HG03571 (cell line): Measurements from ENCODE around the gene PI4KA.
"Not testable (repeated sequence)": the region's sequence is repeated elsewhere in the genome, so short reads cannot be mapped to it uniquely, and the experiment has no call there.

Experiments
- ATAC-seq: cut with Tn5 transposase; IDR thresholded peaks from one replicate; pipeline ENCODE4 v1.9.1; 2021; ENCODE audit not compliant: unreplicated experiment

Gene PI4KA

DNA sequence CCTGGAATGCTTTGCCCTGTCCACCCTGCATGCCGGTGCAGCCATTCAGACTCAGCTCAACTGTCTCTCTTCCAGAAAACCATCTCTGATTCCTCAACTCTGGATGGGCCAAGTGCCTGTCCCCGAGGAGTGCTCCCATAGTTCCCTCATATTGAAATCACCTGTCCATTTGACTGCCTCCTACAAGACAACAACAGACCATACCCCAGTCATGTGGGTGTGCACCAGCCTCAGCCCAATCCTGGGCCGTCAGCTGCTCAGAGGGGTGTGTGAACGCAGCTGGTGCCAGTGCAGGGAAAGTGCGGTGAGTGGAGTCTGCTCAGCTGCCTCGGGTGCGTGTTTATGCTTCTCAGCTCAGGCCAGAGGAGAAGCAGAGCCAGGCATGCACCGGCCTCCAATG lies 126.2 kb downstream of the PI4KA start:
- not testable (repeated sequence) for ATAC-seq

DNA sequence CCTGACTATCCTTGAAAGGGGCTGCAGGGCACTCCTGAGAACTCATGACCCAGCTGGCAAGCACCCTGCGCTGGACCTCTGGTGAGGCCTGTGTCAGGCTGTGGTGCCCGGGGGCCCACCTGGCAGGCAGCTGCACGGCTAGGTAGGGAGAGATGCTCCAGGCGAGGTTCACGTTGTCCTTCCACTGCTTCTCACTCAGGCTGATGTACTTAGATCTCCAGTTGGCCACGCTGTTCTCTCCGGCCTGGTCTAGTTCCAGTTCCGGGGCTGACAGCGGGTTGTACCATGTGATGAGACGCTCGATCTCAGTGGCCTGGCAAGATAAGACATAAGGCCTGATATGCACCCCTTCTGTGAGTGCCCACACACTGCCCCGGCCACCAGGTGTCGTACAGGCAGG lies 129.4 kb downstream of the PI4KA start:
- ATAC-seq = no peak

DNA sequence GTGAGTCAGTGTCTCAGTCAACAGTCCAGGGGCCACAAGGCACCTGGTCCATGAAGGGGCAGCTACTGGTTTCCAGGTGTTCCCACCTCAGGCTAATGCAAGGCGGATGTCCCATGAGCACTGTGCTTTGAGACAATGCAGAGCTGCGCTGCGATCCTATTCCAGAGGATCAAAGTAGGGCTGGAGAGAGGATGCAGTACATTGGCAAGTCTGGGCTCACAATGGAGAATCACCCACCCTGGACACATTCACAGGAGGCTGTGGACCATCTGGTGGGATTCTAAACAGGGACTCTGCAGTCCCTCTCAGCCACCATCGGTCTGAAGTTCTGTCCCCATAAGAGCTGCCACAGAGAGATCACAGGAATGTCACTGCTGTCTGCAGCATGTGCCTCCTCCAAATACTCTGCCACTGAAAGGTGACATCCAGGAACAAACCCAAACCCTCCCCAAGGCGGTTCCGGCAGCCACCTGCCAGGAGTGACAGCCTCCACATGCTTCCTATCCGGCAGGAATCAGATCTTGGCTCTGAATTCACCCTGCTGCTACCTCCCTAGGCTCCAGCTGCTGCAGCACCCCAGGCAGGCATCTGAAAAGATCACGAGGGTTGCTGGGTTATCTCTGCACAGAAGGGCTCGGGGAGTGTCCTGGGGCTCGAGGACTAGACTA lies 130.0 kb downstream of the PI4KA start:
- ATAC-seq = no peak

DNA sequence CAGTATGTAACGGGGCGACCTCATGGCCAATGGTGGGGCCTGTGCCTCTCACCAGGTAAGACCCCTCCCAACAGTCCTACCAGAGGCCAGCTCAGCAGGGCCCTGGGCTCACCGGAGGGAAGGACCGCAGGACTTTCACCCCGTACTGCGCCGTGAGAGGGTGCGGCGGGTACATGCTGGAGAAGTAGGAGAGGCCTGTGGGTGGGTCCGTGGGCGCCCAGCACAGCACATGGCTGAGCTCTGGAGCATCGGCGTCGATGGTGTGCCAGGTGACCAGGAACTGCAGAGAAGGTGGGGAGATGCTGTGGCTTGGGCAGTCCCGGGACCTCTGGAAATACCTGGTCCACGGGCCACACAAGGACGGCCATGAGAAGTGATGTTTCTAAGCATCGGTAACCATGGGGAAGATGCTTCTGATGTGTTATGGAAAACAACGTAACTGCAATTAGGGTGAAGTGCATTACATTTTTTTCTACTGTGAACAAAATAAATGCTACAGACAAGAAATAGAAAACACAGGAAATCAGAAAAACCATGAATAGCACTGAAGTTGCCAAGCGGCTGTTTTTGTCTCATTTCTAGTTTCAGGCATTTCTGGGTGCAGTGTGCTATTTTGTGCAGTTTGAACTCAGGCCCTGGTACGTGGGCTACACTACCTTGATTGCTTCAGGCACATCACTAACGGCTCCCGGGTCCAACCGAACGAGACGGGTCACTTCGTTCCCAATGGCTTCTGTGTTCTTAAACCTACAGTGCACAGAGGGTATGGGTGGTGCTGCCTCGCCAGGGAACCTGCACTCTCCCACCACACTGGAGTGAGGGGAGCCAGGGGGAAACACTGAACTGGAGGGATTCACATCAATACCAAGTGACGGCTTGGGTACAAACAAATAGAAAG lies 131.2 kb downstream of the PI4KA start:
- ATAC-seq = no peak

DNA sequence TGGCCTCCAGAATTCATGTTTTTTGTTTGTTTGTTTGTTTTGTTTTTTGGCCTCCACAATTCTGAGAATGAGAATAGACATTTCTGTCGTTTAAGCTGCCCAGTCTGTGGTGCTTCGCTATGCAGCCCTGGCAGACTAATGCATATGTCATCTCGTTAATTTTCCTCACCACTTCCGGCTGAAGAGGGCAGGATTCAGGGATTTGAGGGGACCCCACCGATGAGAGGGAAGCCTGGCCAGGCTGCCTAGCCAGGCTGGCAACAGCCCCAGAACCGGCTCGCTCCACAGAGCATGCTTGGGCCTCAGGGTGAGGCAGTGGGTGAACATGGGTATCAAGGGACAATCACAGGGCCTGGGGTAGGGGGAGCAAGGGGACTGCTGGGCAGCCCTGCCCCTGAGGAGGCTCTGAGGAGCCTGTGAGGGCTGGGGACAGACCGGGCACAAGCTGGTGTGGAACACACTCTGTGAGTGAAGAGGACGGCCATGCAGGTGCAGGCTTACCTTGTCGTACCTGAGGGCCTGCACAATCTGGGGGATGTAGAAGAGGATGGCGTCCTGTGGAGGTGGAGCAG lies 132.5 kb downstream of the PI4KA start:
- no peak for ATAC-seq

DNA sequence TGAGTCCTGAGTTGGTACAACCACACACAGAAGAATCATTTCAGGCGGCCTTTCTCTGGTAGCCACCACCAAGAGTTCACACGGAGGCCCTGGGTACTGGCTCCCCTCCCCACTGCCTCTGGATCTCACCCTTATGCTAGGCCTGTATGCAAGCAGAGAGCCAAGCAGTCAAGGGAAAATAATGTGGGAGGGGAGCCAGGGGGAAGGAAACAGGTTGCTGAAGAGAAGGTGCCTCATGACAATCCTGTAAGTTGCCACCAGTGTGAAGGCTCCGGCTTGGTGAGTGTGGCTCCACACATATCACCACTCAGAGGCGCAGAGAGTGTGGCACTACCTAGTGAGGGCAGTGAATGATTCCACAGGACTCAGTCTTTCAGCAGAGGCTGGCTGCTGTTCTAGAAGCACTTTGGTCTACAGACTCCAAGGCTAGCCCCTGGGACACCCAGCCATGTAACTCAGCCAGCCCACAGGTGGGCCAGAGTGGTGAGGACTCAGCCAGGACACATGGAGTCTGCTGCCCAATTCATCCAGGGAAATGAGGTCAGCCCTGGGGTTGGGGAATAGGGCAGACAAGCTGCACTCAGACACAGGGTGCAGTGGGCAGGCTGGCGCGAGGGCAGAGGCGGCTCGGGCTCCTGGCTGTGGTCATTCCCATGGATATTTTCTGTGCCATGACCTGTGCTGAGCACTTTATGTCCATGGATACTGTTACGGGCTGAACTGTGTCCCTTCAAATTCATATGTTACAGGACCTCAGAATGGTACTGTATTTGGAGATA lies 133.7 kb downstream of the PI4KA start:
- ATAC-seq = no peak

DNA sequence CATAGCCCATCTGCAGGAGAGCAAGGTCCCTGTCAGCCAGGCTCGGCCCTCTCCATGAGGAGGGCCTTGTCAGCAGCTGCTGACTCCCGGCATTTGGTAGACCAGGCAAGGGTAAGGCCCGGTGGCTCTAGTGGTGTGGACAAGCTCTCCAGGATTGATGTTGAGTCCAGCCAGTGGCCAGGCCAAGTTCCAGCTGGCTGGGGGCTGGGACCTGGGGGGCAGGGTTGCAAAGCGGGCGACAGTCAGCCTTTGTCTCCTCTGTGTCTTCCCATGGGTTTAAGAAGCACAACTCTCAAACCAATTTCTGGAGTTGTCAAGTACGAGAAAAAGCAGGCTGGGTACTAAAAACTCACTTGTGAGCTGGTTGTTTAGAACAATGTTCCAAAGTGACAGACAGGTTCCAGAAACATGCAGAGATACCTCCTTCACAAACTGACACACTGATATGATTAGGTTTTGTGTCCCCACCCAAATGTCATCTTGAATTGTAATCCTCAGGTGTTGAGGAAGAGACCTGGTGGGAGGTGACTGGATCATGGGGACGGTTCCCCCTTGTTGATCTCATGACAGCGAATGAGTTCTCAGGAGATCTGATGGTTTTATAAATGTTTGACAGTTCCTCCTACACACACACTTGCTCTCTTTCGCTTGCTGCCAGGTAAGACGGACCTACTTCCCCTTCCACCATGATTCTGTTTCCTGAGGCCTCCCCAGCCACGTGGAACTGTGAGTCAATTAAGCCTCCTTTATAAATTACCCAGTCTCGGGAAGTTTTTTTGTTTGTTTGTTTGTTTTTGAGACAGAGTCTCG lies 137.0 kb downstream of the PI4KA start:
- no peak for ATAC-seq

DNA sequence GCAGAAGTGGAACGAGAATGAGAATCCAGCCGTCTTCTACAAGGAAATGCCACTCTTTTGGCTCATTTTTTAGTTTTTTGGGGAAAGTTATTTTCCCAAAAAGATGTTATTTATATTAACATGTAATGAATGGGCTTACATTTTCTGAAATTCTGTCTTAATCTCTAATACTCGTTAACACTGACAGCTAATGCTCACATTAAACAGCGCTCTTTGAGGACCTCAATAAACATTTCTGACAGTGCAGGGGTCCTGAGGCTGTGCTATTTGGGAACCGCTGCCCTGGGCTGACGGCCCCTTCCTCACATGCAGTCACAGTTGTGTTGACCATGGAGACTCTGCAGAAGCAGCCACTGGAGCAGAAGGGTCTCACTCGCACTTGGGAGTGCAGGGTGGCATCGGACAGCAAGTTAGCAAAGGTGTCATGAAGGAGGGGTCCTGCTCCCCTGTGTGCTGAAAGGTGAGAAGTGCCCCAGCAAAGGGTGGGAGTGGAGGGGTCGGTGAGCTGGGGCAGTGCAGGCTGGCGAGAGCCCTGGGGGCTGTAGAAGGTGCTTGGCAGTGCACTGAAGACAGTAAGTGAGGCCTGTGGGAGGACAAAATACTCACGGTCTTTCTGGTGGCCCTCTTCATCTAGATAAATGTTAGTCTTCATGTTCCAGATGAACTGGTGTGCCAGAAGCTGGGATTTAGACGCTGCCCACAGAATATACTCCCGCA lies 137.8 kb downstream of the PI4KA start:
- no peak for ATAC-seq

DNA sequence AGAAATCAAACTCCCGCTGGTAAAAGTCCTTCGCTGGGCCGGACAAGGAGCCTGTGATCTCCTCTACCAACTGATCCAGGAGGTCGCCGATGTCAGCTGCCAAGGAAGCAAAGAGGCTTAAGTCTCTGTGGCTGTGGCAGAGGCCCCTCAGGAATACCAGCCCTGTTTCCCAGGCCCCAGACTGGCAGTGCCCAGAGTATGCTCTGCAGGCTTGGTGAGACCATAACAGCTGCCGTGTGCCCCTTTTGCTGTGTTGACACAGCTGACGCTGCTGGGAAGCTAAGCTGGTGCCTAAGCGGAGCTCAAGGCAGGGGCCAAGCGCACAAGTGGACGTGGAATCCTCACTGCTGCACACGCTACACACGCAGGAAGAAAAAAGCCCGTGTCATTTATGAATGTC lies 139.9 kb downstream of the PI4KA start:
- not testable (repeated sequence) for ATAC-seq

DNA sequence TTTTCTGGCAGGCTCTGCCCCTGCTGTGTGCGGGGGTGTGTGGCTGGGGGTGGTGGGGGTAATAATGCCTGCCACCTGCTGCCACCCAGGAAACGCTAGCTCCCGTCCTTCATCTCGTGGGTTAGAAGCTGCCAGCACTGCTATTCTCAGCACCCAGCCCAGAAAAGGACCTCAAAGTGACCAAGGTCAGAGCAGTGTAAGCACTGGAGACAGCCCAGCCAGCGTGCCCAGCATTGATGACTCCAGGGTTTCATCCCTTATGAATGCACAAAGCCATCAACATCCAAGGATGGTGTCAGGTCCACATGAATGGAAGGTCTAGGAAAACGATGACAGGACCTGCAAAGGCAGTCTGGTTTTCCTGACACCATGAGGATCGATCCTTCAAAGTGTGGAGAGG lies 140.6 kb downstream of the PI4KA start:
- not testable (repeated sequence) for ATAC-seq

DNA sequence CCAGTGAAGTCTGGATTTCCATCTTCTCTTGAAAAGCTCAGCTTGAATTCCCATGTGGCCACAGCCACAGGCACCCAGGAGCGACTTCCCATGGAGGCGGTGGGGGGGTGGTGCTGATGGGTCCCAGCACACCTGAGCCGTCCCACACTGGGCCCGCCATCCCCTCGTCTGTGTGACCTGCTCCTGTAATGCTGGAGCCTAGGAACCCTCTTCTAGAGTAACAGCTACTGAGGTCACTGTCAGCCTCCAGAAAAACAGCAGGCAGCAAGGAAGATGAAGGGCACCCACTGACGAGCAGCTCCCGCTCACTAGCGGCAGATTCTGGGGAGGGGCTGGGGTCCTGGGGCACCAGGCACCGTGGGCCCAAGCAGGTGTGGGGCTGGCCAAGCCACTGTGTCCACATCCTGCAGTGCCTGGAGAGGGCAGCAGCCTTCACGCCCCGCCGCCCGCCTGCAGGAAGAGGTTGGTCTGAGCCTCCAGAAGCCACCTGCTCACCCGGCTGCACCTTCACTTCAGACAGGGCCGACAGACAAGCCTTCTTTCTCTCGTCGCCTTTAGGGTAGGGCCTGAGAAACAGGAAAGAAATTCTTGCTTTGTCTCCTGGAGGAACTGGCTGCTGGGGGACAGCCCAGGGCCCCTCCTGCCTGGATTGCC lies 141.3 kb downstream of the PI4KA start:
- ATAC-seq = not testable (repeated sequence)

DNA sequence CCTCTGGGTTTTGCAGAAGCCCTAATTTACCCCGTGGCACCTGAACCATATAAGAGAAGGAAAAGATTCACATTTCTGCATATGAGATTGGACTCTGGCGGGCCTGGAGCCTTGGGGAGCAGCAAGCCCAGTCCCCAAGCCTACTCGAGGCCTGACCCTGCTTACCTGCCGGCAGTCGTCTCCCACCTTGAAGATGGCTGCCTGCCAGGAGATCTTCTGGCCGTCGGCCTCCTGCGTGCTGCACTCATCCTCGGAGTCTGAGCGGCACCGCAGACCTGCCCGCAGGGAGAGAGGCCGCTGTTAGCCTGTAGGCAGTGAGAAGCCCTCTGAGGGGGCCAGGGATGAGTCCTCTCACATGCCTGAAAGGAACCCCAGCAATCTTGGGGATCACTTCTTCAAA lies 145.5 kb downstream of the PI4KA start:
- not testable (repeated sequence) for ATAC-seq

DNA sequence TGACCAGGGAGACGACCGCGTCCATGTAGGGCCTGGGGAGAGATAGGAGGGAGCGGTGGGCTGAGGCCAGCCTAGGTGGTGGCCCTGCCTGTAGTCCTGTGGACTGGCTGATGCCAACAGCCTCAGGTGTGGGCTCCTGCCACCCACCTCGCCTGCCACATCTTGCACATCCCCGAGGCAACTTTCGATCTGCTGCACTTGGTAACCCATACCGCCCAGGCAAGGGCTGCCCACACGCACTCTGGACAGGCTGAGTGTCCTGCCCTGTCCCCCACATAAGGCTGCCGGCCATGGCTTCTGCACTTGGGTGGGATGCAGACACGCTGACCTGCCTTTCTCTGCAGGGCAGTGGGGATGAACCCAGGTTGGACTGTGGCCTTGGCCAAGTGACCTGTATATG lies 148.6 kb downstream of the PI4KA start:
- not testable (repeated sequence) for ATAC-seq

DNA sequence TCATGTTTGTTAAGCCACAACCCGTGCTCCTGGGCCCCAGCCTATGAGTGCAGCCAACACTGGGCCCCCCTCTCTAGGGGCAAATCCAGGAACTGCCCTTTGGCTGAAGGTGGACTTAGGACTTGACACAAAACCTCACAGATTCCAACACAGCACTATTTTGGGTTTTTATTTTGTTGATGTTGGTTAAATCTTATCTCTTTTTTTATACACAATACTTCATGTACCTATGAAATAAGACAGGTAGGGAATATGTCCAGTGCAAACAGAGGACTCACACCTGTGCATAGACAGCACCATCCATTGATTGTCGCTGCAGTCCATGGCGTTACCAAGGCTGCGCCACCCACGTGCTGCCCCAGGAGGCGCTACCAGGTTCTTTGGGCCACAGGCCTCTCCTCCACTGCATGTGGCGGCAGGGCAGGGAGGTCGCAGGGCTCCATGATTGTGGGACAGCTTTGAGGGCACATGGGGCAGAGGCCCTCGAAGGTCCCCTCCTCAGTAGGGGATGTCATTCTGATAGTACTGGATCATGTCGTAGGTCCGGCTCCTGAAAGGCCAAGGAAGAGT lies 151.0 kb downstream of the PI4KA start:
- ATAC-seq = not testable (repeated sequence)

DNA sequence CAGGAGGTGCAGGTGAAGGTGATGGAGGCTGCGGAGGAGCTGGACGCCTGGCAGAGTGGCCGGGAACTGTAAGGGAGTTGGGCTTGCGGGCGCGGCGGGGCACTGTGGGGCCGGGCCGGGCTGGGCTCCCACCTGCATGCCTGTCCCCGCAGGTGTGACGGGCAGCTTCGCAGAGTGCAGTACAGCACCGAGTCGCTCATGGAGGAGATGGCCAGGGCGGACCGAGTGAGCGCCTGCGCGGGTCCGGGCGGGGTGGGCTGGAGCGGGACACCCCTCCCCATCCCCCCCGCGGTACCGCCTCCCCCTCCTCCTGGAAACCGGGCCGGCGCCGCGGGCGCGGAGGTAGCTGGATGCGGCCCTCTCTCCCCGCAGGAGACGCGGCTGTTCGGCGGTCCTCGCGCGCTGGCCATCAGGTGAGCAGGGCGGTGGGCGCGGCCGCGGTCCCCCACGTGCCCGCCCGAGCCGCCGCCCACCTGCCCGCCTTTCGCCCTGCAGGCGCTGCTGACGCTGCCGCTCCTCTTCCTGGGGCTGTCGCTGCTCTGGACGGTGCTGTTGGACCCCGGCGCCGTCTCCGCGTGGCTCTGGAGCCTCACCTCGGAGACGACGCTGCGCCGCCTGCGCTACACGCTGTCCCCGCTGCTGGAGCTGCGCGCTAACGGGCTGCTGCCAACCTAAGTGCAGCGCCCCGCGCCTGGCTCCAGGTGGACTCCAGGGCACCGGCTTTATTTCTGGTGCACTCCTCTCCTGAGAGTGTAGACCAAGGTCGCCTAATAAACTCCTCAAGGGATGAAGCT lies 154.6 kb downstream of the PI4KA start:
- not testable (repeated sequence) for ATAC-seq

DNA sequence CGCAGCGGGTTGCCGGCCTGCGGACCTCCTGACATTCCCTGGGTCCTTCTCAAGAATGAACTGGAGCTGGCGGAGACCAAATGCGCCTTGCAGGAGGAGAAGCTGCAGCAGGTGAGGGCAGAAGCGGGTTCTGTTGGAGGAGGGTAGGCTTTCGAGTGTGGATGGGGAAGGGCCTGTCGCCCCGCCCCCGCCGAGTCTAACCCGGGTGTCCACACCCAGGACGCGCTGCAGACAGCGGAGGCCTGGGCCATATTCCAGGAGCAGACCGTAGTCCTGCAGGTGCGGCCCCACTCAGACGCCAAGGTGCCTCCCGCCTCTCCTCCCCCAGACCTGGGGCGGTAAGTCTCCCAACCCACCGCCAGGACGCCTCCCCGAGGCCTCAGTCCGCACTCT lies 155.2 kb downstream of the PI4KA start:
- ATAC-seq = peak; percentile 20

DNA sequence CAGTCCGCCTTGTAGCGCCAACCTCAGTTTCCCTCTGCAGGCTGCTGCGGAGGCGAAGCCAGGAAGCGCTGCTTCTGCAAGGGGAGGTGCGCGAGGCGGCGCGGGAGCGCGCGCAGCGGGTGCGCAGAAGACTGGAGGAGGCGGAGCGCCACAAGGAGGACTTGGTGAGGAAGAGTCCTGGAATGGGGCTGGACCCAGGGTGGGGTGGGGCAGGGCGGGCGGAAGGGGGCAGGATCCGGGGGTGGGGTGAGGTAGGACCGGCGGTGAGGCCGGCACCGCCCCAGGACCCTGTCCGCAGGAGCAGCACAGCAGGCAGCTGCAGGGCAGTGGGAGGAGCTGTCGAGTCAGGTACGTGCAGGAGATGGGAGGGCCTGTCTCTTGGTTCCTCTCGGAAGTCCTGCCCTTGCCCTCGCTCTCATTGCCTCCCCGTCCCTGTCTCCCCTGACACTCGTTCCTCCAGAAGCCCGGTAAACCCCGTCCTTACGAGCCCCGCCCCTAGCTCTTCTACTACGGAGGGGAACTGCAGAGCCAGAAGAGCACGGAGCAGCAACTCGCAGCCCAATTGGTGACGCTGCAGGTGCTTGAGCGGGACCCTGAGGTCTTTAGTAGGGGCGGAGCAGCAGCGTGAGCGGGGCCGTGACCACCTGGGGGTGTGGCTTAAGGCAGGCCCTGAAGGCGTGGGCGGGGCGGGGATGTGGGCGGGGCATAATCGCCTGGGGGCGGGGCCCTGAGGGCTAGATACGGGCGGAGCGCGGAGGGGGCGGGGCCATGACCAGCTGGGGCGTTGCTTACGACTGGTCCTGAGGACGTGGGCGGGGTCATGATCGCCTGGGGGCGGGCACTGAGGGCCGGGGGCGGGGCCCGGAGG lies 155.8 kb downstream of the PI4KA start:
- ATAC-seq = peak; percentile 69
